Vagina (tissue), 2 donors: ENCODE data around the gene PLEKHA5.

Source experiments
- POLR2A ChIP-seq, 2 donors: fragments of 450-650 bp; IDR thresholded peaks; one replicate each; pipeline ENCODE4 v1.6.1; 2017; ENCODE audit warnings: antibody characterized with exemption in 2 of 2, mild to moderate bottlenecking in 2 of 2, moderate library complexity in 2 of 2
- TF ChIP-seq, protein P1 (sequence below), 3 experiments: fragments of 450-650 bp in 2 of 3; fragments of 200-600 bp in 1 of 3; sonication (generic) in 1 of 3; IDR thresholded peaks; one replicate each; pipeline ENCODE4 v1.5.1; 2017 to 2019; ENCODE audit warnings: antibody characterized with exemption in 3 of 3, mild to moderate bottlenecking in 2 of 3, moderate library complexity in 2 of 3

- TF ChIP-seq, protein P1, sequence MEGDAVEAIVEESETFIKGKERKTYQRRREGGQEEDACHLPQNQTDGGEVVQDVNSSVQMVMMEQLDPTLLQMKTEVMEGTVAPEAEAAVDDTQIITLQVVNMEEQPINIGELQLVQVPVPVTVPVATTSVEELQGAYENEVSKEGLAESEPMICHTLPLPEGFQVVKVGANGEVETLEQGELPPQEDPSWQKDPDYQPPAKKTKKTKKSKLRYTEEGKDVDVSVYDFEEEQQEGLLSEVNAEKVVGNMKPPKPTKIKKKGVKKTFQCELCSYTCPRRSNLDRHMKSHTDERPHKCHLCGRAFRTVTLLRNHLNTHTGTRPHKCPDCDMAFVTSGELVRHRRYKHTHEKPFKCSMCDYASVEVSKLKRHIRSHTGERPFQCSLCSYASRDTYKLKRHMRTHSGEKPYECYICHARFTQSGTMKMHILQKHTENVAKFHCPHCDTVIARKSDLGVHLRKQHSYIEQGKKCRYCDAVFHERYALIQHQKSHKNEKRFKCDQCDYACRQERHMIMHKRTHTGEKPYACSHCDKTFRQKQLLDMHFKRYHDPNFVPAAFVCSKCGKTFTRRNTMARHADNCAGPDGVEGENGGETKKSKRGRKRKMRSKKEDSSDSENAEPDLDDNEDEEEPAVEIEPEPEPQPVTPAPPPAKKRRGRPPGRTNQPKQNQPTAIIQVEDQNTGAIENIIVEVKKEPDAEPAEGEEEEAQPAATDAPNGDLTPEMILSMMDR (IDR thresholded peaks at IDR 0.05) = no peak
- TF ChIP-seq POLR2A (IDR thresholded peaks at IDR 0.05) = no peak
These were observed 91.4 kb downstream of the PLEKHA5 start for GRCh38 chr12:19220852-19221466.
